ENCODE measurements around the gene SIGLEC10.
"Not testable (repeated sequence)": the region's sequence is repeated elsewhere in the genome, so short reads cannot be mapped to it uniquely, and the experiment has no call there.

The SIGLEC10 gene, protein sequence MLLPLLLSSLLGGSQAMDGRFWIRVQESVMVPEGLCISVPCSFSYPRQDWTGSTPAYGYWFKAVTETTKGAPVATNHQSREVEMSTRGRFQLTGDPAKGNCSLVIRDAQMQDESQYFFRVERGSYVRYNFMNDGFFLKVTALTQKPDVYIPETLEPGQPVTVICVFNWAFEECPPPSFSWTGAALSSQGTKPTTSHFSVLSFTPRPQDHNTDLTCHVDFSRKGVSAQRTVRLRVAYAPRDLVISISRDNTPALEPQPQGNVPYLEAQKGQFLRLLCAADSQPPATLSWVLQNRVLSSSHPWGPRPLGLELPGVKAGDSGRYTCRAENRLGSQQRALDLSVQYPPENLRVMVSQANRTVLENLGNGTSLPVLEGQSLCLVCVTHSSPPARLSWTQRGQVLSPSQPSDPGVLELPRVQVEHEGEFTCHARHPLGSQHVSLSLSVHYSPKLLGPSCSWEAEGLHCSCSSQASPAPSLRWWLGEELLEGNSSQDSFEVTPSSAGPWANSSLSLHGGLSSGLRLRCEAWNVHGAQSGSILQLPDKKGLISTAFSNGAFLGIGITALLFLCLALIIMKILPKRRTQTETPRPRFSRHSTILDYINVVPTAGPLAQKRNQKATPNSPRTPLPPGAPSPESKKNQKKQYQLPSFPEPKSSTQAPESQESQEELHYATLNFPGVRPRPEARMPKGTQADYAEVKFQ

DNA sequence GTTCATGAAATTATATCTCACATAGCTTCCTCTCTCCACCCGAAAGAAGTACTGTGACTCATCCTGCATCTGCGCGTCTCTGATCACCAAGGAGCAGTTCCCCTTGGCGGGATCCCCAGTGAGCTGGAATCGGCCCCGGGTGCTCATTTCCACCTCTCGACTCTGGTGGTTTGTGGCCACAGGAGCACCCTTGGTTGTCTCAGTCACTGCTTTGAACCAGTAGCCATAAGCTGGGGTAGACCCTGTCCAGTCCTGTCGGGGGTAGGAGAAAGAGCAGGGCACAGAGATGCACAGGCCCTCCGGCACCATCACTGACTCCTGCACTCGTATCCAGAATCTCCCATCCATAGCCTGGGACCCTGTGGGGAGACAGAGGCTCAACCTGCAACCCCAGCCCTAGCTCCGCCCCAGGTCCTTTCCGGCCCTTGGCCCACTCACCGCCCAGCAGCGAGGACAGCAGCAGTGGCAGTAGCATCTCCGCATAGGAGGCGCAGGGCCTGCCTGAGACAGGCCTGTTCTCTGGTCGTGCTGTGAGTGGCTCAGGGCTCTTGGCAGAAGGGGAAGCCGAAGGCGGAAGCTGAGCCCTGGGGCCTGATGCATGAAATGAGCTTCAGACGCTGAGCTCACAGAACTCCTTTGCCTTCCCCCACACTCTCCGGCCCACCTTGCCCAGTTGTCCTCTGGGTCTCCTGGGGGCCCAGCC lies at the start of gene SIGLEC10:
TSS of gene SIGLEC10 (minus strand) at position 536 of the 703 bp plus-strand sequence. CDS start at position 475, 61 bp downstream.
- DNase-seq (ENCODE audit: low read depth, low spot score) = no peak

DNA sequence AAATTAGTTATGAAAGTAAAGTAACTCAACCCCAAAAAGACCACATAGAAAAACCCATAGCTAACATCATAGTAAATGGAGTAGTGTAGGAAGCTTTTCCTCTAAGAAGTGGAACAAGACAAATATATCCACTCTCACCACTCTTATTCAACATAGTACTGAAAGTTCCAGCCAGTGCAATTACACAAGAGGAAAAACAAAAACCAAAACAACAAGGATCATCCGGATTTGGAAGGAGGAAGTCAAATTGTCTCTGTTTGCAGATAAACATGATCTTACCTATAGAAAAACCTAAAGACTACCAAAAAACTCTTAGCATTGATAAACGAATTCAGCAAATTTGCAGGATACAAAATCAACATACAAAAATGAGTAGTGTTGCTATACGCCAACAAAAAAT lies 49.3 kb upstream of the SIGLEC10 start:
- no peak for DNase-seq (ENCODE audit: low read depth, low spot score)

DNA sequence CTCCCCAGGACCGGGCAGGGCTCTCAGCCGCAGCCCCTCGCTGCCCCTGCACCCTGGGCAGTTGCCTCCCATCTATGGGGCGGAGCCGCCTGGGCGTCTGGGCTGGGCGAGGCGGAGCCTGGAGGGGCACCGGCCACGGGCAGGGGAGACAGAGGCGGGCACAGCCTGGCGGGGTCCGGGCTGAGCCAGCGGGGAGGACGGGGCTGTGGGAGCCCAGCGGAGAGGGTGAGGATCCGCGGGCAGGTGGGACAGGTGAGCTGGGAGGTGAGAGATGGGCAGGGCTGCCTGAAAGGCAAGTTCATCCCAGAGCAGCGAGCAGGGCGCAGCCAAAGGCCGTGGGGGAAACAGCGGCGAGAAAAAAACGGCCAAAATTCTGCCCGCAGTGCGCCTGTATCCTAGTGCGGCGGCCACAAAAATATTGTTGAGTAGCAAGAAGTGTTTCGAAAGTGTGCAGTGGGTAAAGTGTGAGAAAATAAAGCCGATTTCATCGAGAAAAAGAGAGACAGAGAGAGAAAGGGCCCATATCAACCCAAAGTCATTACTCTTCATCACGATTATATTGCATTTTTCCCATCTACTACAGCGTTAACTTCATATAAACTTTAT lies 46.6 kb upstream of the SIGLEC10 start:
- not testable (repeated sequence) for DNase-seq (ENCODE audit: low read depth, low spot score)

DNA sequence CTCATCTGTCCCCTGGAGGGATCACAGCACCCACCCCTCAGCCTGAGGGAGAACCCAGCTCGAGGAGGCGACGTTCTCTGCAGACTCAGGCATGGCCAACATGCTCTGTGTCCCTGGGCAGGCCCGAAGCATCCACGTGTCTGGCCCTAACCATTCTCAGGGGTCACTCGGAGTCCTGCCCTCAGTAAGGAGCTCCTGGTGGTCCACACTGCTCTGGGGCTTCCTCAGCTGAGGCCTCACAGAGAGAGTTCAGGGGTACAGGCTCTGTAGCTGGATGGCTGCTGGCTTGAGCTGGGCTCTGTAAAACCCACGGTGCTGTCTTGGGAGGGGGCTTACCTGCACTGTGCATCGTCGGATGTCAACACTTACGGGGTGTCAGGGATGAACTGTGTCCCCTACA lies 45.2 kb upstream of the SIGLEC10 start:
- DNase-seq (ENCODE audit: low read depth, low spot score) = no peak

DNA sequence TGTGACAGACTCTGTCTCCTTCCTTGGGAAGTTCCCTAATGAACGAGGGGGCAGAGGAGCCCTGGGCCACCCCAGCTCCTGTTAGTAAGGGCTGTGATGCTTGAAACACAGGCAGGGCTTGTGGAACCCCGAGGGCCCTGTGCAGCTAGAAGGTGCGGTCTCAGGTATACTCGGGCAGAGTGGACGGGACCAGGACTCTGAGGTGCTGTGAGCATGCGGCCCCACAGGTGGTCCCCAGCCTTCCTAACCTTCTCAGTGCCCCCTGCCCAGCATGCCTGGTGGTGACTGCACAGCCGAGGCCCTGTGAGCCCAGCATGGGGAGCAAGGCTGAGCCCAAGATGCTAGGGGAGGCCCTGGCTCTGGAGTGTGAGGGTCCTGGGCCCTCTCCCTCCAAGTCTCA lies 44.8 kb upstream of the SIGLEC10 start:
- DNase-seq (ENCODE audit: low read depth, low spot score) = no peak

DNA sequence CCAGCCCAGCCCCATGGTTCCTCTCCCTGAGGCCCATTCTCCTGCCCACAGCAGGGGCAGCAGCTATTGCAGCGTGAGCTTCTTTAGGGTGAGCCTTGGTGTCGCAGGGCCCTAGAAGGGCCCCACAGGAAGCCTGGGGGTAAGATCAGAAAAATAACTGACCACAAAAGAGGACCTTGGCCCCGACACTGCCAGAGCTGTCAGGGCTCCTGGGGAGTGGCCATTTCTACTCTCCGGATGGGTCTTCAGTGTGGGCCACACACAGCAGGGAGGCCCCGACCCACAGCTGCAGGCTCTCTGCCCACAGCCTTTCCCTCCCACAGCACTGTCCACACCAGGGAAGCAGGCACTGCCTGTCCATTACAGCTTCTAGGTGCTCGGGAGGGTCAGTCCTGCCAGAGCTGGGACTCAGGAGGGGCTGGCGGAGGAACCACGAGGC lies 44.3 kb upstream of the SIGLEC10 start:
- no peak for DNase-seq (ENCODE audit: low read depth, low spot score)

DNA sequence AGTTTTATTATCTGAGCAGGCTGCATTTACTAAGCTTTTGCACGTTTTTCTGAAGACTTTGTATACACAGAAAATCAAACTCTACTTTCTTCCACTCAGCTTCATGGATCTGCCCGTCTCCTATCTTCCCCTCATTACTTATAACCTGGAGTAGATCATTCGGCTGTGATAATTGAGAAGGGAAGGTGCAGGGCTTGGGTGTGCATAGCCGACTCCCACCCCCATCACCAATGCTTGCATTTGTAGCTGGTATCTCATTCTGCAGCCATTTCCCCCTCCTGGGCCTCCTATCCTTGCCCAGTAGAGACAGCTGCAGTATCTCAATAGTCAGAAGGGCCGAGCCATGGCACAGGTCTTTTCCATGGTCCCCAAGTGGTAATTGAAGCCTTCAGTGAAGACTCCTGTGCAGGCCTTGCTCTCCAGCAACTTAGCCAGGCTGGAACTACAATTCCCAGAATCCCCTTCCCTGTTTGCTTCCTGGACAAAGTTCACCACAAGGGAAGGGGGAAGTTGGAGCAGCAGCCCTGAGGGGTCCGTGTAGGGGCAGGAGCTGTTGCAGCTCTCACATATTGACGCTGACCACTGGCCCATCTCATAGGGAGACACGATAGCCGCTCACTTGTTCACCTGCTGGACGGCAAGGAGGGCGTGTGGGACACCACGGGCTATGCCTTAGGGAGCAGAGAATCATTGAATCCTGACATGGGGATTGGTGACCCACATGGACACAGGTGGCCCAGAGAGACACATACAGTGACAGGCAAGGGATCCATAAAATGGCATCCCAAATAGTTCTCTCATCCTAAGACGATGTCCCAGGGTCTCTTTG lies 42.9 kb upstream of the SIGLEC10 start:
- DNase-seq (ENCODE audit: low read depth, low spot score) = peak; percentile 26

DNA sequence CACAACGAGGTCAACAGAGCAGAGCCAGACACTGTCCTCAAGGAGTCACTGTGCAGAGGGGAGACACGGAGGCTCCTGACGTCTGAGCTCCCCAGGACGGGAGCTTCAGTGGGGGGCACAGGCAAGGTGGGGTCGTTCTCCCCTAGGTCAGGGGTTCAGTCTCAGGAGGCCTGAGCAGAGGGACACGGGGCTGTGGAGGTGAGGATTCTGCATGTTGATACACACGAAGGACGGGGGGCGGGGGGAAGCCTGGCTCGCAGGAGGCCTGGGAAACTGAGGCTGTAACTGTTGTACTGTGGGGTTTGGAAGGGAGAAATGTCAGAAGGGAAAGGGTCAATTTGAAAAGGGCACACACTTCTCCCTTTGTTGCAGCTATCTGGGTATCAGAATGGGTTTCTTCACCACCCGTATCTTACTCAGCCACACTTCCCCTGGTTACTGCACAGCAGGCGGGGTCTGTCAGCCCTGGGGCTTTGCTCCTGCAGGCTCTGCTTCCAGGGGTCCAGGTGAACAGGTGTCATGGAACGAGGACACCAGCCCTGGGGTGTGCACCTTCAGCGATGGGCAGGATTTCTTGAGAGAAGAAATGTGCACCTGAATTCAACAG lies 41.6 kb upstream of the SIGLEC10 start:
- DNase-seq (ENCODE audit: low read depth, low spot score) = no peak

DNA sequence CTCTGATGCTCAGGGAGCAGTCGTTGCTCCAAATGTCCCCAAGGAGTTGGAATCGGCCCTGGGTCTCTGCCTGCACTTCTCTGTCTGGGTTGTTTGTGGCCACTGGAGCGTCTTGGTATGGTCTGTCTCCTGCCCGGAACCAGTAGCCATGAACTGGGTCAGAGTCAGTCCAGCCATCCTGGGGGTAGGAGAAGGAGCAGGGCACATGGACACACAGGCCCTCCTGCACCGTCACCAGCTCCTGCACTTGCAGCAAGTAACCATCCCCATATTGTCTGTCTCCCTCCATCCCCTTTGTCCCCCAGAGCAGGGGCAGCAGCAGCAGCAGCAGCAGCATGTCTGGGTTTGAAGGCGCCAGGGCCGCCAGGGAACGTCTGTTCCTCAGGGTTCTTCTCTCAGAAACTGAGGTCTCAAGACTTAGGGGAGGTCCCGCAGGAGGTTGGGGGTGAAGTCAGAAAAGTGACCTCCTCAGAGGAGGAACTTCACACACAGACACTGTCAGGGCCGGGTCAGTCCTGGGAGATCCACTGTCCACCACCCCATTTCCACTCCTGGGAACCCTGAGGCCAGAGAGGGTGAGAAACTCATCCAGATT lies 40.7 kb upstream of the SIGLEC10 start, which contains the start of gene SIGLEC8:
TSS of gene SIGLEC8 (minus strand) at position 404 of the 595 bp plus-strand sequence. CDS start at position 337, 67 bp downstream.
- no peak for DNase-seq (ENCODE audit: low read depth, low spot score)

DNA sequence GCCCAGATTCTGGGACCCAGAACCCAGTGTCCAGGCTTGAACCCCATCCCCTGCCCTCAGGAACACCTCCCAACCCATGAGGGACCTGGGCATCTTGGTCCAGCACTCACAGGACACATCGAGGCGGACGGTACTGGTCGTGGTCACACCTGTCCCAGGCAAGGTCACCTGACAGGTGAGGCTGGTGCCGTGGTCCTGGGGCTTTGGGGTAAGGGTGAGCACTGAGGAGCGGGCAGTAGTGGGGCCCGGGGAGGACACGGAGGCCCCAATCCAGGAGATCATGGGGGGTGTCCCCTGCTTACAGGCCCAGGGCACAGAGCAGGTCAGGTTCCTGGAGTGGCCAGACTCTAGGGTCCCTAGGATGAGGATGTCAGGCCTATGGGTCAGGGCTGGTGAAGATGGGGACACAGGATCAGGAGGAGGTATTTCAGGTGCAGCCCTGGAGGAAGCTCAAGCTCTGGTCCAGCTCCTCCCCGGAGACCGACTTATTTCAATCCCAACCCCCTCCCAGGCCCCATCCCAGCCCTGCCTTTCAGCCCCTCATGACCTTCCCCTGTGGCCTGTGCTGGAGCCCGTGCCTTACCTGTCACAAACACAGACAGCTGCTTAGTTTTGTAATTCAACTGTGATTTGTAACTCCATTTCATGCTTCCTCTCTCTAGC lies 40.0 kb upstream of the SIGLEC10 start:
- no peak for DNase-seq (ENCODE audit: low read depth, low spot score)

DNA sequence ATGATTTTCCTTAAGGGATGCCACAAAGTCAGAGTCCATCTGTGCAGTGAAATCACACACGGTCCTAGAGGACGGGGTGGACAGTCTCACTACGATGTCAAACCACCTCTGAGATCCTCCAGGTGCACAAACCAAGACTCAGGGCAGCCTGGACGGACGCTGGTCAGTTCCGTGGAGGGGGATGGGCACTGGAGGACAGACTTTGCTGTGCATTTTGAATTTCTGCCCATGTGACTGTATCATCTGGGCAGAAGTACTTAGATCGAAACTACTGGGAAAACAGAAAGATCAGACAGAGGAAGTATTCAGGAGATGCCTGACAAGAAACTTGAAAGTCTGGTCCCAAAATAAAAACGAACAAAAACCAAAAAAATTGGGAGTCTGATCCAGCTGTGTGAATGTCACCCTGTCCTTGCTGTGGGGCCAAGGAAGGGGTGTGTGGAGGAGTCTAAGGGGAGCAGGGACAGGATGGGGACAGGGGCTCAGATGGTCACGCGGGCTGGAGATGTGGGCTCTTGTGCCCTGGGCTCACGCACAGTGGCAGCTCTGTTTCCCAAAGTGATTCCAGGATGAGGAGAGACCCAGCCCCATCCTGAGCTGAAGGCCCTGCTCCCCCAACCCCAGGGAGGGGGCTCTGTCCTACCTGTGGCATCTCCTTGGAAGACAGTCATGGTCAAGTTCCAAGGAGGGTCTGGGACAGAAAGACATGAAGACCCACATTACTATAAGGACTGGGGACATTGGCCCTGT lies 39.3 kb upstream of the SIGLEC10 start:
- DNase-seq (ENCODE audit: low read depth, low spot score) = no peak

DNA sequence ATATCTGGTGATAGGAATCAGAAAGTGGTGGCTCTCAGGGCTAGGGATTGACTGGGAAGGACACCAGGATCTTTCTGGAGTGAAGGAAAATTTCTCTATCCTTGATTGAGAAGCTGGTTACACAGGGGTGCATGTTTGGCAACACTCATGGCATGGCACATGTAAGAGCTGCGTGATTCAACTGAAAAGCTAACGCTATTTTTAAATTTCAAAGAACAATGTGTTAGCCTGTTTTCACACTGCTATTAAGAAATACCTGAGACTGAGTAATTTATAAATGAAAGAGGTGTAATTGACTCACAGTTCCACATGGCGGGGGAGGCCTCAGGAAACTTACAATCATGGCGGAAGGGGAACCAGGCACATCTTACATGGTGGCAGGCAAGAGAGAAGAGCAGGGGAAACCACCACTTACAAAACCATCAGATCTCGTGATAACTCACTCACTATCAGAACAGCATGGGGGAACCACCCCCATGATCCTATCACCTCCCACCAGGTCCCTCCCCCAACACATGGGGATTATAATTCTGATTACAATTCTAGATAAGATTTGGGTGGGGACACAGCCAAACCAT lies 33.4 kb upstream of the SIGLEC10 start:
- no peak for DNase-seq (ENCODE audit: low read depth, low spot score)

DNA sequence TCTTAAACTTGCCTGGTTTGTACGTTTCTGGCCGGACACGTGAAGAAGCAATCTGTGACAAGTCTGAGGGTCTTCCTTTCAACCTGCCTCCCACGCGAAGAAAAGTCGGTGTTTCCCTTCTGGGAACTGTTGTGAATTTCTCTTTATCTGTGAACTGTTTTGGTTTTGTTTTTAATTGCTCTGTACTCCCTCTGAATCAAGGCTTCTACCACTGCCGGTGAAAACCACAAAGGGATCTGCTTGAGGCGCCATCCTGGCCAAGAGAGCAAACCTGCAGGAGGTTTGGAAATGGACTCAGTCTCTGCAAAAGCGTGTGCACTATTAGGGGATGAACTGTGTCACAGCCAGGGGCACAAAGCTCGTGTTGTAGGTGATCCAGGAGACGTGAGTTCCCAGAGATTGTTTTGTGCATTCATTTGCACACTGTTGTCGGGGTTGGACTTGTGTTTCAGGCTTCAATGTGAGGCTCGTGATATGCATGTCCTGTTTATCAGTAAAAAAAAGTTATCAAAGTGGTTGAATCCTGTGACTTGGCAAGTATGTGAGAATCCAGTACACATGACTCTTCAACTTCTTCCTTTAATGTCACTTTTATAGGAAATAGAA lies 31.1 kb upstream of the SIGLEC10 start:
- no peak for DNase-seq (ENCODE audit: low read depth, low spot score)

DNA sequence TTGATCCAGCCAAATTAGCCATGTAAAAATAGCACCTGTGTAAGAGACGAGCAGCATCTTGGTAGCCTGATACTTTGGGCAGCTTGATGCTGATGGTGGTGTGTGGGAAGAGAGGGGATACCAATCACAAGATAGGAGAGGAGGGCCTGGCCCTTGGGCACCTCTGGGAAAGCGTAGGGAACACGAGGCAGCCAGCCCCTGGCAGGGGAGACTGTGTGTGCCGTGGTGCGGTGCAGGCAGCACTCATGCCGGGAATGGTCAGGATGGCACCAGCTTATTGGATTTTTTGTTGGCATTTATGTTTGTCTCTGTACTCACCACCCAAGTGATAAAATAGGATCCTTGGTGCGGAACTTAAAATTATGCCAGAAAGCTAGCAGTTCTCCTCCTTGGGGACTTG lies 30.6 kb upstream of the SIGLEC10 start:
- DNase-seq (ENCODE audit: low read depth, low spot score) = no peak

DNA sequence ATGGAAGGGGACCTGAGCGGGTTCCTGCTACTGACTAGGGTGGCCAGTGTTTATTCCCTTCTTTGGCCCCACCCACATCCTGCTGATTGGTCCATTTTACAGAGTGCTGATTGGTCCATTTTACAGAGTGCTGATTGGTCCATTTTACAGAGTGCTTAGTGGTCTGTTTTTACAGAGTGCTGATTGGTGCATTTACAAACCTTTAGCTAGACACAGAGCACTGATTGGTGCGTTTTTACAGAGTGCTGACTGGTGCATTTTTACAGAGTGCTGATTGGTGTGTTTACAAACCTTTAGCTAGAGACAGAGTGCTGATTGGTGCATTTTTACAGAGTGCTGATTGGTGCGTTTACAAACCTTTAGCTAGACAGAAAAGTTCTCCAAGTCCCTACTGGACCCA lies 30.1 kb upstream of the SIGLEC10 start:
- DNase-seq (ENCODE audit: low read depth, low spot score) = not testable (repeated sequence)

DNA sequence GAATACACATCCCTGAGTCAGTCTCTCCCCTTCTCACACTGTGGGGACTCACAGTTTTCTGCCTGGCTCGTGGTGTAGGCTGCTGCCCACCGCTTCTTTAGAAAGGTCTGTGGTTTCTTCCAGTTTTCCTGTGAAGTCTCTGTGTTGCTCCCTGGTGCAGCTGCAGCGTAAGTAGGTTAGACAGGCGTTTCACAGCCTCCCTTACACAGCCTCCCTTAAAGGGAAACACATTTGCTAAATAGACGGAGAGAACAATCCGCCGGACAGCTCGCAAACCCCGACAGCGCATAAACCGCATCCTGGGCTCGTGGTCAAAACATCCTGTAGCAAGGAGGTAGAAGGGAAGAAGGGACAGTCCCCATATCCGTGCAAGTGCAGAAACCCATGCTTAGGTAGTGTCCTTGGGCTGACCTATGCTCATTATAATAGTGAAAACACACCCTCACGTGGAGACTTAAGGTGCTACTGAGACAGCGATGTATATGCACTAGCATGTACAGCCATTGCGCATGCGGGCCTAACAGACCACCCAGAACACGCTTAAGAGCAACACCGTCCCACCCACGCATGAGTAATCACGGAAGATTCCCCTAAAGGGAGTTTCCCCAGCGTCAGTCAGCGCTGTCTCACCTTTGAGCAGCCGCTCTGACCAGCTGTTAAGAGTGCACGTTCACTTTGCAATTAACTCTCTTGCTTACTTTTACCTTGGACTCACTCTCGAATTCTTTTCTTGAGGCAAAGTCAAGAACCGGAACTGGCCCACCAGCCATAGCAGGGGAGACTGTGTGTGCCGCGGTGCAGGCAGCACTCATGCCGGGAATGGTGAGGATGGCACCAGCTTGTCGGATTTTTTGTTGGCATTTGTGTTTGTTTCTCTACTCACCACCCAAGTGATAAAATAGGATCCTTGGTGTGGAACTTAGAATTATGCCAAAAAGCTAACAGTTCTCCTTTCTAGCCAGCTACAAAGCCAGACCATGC lies 24.3 kb upstream of the SIGLEC10 start:
- no peak for DNase-seq (ENCODE audit: low read depth, low spot score)
